GM19463 (cell line): ENCODE measurements around the gene CLEC16A.

Source experiments
- ATAC-seq: cut with Tn5 transposase; IDR thresholded peaks from one replicate; pipeline ENCODE4 v1.9.1; 2021; ENCODE audit warnings: mild to moderate bottlenecking, moderate library complexity; ENCODE audit not compliant: unreplicated experiment

Gene CLEC16A

GRCh38 chr16:10987361-10988163 lies 43.2 kb downstream of the CLEC16A start:
- ATAC-seq, result no peak

- peak; percentile 72 for ATAC-seq
Measured at GRCh38 chr16:10988164-10988803, 43.9 kb downstream of the CLEC16A start.

GRCh38 chr16:10988879-10989278 lies 44.5 kb downstream of the CLEC16A start:
- no peak for ATAC-seq

GRCh38 chr16:10989559-10989958 lies 45.2 kb downstream of the CLEC16A start:
- ATAC-seq, result no peak

- ATAC-seq, result no peak
Measured at GRCh38 chr16:10990378-10990777, 46.0 kb downstream of the CLEC16A start.

- ATAC-seq, result no peak
Measured at GRCh38 chr16:10992112-10992511, 47.7 kb downstream of the CLEC16A start.

GRCh38 chr16:10992797-10993196 lies 48.4 kb downstream of the CLEC16A start:
- no peak for ATAC-seq

GRCh38 chr16:10993649-10994048 lies 49.3 kb downstream of the CLEC16A start:
- ATAC-seq, result no peak

GRCh38 chr16:10994571-10994970 lies 50.2 kb downstream of the CLEC16A start:
- ATAC-seq, result no peak

- ATAC-seq, result no peak
Measured at GRCh38 chr16:10995565-10995964, 51.2 kb downstream of the CLEC16A start.

- ATAC-seq, result no peak
Measured at GRCh38 chr16:10997485-10997884, 53.1 kb downstream of the CLEC16A start.

GRCh38 chr16:10999300-10999699 lies 54.9 kb downstream of the CLEC16A start:
- no peak for ATAC-seq

GRCh38 chr16:11001611-11002010 lies 57.2 kb downstream of the CLEC16A start:
- ATAC-seq, result no peak

- no peak for ATAC-seq
Measured at GRCh38 chr16:11003141-11003540, 58.8 kb downstream of the CLEC16A start.

GRCh38 chr16:11004351-11004750 lies 60.0 kb downstream of the CLEC16A start:
- ATAC-seq, result no peak

GRCh38 chr16:11004973-11005610 lies 60.7 kb downstream of the CLEC16A start:
- ATAC-seq, result no peak

- no peak for ATAC-seq
Measured at GRCh38 chr16:11005611-11005975, 61.2 kb downstream of the CLEC16A start.

- no peak for ATAC-seq
Measured at GRCh38 chr16:11006656-11007055, 62.3 kb downstream of the CLEC16A start.

GRCh38 chr16:11007714-11008280 lies 63.4 kb downstream of the CLEC16A start:
- no peak for ATAC-seq

GRCh38 chr16:11009027-11009755 lies 64.8 kb downstream of the CLEC16A start:
- no peak for ATAC-seq
